ENCODE measurements around the gene NID1. TPM values are rescaled to one million over a fixed set of nuclear protein-coding genes. Genes with fewer than 3 reads are reported as not detected.

NID1 gene
- total and polyA plus RNA-seq, 2 donors (not counting 3 experiments of a cell fraction or from before 2014, with no cell fraction given), result 87.0 to 109 TPM

DNA sequence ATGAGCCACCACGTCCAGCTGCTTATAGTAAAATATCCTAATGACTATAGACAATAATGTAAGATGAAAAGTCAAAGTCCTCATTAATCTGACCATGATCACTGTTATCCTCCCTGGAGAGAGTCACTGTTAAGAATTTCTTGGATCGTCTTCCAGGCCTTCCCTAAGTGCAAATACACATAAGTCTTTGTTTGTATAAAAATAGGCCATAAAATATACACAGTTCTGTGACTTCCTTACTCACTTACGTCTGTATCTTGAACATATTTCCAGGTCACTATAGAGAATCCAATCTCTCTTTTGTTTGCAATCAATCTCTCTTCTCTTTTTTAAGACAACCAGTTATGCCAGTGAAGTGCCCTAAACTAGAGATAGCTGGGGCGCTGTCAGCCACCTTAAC is 109.1 kb downstream of the NID1 start:
- intact Hi-C loops (cut with micrococcal nuclease) (no loop called here), dilution Hi-C loops (cut with MboI; ENCODE audit: extremely low pct_ligation_motif_present, low sequenced_read_pairs) (no loop called here)
- Histone ChIP-seq H3K36me3 (ENCODE audit: control insufficient read depth in 2 of 2, extremely low read depth in 1 of 2, insufficient read depth in 2 of 2, low read length in 2 of 2) (no peaks in the 10 kb centered on the region), H4K20me1 (replicated peaks; ENCODE audit: control insufficient read depth, extremely low read depth, insufficient read depth, low read length) (no peaks in the 10 kb centered on the region), H3K79me2 (ENCODE audit: control insufficient read depth, insufficient read depth, low read length) (no peaks in the 10 kb centered on the region), H2AFZ (ENCODE audit: low read depth, low read length) (no peak overlapping the region), H3K9ac (replicated peaks; ENCODE audit: extremely low read depth, insufficient read depth, low read length) (no peak overlapping the region), H3K9me1 (replicated peaks; ENCODE audit: control insufficient read depth, extremely low read depth, insufficient read depth, low read length) (no peaks in the 10 kb centered on the region), H3K4me1 (ENCODE audit: control insufficient read depth, extremely low read depth, insufficient read depth, low read length) (no peaks in the 10 kb centered on the region), H3K27me3 (ENCODE audit: control insufficient read depth in 2 of 2, insufficient read depth in 2 of 2, low read length in 2 of 2) (peaks cover 0 to 1% of the 10 kb centered on the region in 2 experiments), H3K4me2 (ENCODE audit: insufficient read depth, low read length) (no peak overlapping the region), H3K4me3 (replicated peaks in 1 of 3; ENCODE audit: insufficient read depth in 1 of 3, low read depth in 1 of 3, low read length in 3 of 3) (no peak overlapping the region), H3K27ac (ENCODE audit: insufficient read depth, low read depth, low read length) (no peak overlapping the region), H3K9me3 (replicated peaks; ENCODE audit: control insufficient read depth, insufficient read depth, low read length) (no peaks in the 10 kb centered on the region)
- TF ChIP-seq POLR2AphosphoS5 (IDR thresholded peaks at IDR 0.05; ENCODE audit: insufficient read depth, low read depth, low read length), result no peak
- no peak for TF ChIP-seq FOS (IDR thresholded peaks at IDR 0.05; ENCODE audit: borderline replicate concordance, insufficient read depth, low read length)
- no peak for TF ChIP-seq MYC (IDR thresholded peaks at IDR 0.05; ENCODE audit: low read depth, low read length)
- TF ChIP-seq EZH2 (IDR thresholded peaks at IDR 0.05; ENCODE audit: borderline replicate concordance, low read depth, low read length, severe bottlenecking), result no peak
- TF ChIP-seq, protein P1, sequence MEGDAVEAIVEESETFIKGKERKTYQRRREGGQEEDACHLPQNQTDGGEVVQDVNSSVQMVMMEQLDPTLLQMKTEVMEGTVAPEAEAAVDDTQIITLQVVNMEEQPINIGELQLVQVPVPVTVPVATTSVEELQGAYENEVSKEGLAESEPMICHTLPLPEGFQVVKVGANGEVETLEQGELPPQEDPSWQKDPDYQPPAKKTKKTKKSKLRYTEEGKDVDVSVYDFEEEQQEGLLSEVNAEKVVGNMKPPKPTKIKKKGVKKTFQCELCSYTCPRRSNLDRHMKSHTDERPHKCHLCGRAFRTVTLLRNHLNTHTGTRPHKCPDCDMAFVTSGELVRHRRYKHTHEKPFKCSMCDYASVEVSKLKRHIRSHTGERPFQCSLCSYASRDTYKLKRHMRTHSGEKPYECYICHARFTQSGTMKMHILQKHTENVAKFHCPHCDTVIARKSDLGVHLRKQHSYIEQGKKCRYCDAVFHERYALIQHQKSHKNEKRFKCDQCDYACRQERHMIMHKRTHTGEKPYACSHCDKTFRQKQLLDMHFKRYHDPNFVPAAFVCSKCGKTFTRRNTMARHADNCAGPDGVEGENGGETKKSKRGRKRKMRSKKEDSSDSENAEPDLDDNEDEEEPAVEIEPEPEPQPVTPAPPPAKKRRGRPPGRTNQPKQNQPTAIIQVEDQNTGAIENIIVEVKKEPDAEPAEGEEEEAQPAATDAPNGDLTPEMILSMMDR (IDR thresholded peaks at IDR 0.05; ENCODE audit: extremely low read depth in 1 of 2, insufficient read depth in 1 of 2, low read depth in 1 of 2, low read length in 2 of 2), result no peak
- TF ChIP-seq POLR2A (IDR thresholded peaks at IDR 0.05; ENCODE audit: low read depth, low read length), result no peak
- TF ChIP-seq GATA2 (IDR thresholded peaks at IDR 0.05; ENCODE audit: insufficient read depth, insufficient read length, low read depth, low read length), result no peak
- no TSS peak for BruUV-seq (replicated peaks)
- FAIRE-seq, result no peak
- POLR2A ChIA-PET, result no interaction called here
- no peak for DNase-seq (ENCODE audit: low read depth, low spot score)
- CTCF ChIA-PET, result interaction anchor here (0.6 to 5.5 kb wide), 2 partner anchors 9 to 16 kb away, joined by 3 to 34 read pairs; no protein-coding TSS in a partner anchor

All from endothelial cell of umbilical vein (primary cell).